Limb (tissue), 2 donors: Measurements from ENCODE around the gene TANGO6.
A peak's percentile ranks its signal among the peaks of the same experiment; 100 is the strongest.
"Not testable (repeated sequence)": the region's sequence is repeated elsewhere in the genome, so short reads cannot be mapped to it uniquely, and the experiment has no call there.

Source experiments
- DNase-seq, 2 donors: peaks; one replicate each; pipeline ENCODE4 v3.0.0-alpha.2; 2016; ENCODE audit errors: extremely low spot score in 2 of 2

The TANGO6 gene

DNA sequence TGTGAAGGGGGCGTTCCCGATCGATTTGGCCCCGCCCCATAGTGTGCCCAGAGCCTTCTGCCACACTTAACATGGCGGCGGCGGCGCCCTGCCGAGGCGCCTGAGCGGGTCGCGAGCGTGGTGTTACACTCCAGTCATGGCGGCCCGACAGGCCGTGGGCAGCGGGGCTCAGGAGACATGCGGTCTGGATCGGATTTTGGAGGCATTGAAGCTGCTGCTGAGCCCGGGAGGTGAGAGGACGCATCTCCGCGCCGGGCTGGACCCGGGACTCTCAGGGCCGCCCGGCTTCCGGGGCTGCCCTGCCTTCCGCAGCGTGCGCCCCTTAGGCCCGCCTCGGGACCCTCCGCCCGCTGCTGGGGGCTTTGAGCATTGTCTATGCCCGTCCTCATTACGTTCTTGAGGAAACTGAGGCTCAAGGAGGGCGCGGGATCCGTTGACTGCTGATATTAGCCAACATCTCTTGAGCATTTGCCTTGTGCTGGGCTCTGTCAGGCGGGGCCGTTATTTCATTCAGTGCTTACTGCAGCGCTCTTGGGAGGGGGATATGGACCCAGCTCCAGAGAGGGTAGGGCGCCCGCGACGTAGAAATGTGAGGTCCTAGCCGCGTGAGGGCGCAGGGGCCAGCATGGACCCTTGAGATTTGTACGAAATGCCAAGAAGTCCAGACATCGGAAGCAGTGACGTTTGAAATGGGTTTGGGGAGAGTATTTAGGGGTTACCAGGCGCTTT, at the start of gene TANGO6:
Gene TANGO6 (plus strand): TSS at position 50 of the 729 bp plus-strand sequence. CDS start 87 bp downstream, at position 137.
- DNase-seq: peak; percentile 85 to 92

DNA sequence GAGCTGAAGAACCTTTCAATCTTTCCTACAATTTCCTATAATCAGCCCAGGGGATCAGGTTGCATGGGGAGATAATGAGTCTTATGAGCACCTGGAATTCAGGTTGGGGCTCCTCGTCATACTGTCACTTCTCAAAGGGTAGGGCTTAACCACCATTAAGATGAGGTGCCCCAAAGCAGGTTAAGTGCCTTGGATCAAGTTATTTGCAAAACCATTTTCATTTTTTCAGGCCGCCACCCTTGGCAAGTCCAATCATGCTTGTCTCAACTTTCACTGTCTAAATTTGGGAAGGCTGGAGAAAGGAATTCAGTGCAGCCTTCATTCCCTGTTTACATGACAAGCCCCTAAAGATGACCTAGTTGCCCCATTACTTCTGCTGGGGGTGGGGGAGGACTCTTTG, 44.9 kb upstream of the TANGO6 start:
- DNase-seq: no peak

DNA sequence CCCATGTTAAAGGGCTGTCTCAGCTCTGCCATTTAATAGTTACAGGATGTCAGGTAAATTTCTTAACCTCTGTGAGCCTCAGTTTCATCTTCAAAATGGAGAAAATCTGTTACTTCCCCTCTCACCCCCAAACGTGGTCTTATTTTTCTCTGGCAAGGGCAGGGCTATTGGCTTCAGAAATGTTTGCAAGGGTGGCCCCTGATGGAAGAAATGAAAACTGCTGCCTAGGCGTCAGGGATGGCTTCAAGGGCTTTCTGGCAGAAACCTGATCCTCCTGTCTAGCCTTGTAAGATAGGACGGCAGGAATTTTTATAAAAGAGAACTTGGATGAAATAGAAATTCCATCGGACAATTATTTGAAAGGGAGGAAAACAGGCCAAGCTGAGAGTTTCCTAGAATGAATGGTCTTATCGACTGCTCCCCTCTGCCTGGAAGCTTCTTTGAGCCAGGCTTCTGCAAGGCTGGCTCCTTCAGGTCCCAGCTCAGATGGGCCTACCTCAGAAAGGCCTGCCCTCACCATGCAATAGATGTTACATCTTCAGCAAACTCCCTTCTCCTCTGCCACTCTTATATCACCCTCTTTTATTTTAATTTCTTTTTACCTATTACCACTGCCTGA, 43.0 kb upstream of the TANGO6 start:
- DNase-seq: peak; percentile 83 to 88

DNA sequence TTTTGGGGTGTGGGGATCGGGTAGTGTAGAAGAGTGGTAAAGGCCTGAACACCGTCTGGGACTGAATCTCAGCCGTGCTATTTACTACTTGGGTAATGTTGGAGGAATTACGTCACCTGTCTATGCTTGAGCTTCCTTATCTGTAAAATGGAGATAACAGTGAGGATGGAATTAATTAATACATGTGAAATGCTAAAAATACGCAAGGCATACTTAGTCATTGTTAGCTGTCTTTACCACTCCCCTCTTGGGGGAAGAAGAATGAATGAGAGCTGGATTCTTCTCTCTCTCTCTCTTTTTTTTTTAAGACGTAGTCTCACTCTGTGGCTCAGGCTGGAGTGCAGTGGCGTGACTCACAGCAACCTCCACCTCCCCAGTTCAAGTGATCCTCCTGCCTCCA, 41.1 kb upstream of the TANGO6 start:
- DNase-seq: no peak

DNA sequence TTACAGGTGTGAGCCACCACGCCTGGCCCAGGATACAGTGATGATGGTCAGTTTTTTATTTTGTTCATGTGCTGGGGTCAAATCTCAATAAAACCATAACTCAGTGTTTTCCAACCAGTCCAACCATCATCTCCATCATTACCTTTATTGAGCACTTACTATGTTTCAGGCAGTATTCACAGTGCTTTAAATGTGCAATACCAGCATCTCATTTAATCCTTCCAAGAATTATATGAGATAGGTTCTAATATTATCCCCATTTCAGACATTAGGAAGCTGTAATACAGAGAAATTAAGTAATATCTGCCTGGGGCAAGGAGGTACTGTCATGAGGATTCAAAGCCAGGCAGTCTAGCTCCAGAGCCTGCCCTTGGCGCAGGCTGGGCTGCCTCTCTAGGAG, 36.9 kb upstream of the TANGO6 start:
- no peak for DNase-seq

DNA sequence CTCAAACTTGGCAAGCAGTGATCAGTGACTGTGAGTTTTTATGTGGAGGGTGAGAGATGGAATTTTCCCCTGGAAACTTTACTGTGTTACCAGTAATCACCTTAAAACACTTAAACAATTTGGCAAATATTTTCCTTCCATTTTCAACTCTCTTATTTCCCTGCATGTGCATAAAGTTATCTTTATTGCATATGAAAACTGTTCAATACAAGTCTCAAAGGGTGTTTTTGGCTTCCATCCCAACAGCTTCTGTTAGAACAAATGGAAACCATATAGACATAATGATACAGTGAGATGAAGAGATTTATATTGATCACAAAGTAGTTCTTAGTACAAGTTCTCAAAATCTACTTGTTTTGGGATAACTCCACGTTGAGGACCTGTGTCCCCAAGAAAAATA, 36.4 kb upstream of the TANGO6 start:
- DNase-seq: no peak

DNA sequence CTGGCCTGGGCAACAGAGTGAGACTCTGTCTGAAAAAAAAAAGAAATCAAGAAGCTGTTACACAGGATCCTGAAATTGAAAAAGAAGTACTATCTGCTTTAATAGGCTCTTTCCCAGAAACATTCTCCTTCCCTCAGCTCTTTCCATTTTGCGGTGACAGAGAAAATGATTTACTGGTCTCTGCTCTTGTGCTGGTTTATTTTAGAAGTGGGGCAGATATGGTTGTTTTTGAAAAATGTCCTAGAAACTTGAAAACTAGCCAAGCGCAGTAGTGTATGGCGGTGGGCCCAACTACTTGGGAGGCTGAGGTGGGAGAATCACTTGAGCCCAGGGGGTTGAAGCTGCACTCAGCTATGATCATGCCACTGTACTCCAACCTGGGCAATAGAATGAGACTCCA, 28.8 kb upstream of the TANGO6 start:
- no peak for DNase-seq

DNA sequence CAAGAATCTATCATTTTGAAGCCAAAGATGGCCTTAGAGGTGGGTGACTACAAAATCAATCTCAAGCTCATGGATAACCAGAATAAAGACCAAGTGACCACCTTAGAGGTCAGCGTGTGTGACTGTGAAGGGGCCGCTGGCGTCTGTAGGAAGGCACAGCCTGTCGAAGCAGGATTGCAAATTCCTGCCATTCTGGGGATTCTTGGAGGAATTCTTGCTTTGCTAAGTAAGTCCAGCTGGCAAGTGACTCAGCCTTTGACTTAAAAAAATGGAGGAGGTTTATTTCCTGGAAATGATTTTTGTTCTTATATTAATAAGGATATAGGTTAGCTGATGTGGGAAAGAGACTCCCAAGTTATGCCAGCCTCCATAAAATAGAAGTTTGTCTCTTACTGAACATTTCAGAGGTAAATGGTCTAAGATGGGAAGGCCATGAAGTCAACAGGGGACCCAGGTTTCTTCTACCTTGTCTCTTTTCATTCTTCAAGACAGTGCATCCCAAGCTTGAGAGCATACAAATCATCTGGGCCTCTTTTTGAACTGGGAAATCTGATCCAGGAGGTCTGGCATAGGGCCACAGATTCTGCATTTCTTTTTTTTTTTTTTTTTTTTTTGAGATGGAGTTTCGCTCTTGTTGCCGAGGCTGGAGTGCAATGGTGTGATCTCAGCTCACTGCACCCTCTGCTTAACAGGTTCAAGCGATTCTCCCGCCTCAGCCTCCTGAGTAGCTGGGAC, 19.8 kb upstream of the TANGO6 start:
- DNase-seq: peak in 1 of 2 donors; percentile 24

DNA sequence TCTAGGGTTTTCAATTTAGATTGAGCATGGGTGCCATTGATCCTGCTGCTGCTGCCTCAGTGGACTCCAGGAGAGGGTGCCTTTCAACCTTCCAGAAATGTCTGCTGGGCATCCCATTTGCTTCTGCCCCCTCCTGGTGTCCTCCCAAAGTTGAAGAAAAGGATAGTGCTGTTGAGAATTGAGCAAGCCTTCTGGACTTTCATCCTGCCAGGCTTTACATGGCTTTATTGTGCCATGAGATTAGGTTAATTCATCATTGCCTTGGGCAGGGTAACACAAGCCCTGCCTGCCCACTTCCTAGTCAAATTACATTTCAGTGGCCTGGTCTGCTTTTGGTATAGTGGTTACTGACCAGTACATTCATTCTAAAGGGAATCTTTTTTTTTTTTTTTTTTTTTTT, 17.9 kb upstream of the TANGO6 start:
- DNase-seq: no peak

DNA sequence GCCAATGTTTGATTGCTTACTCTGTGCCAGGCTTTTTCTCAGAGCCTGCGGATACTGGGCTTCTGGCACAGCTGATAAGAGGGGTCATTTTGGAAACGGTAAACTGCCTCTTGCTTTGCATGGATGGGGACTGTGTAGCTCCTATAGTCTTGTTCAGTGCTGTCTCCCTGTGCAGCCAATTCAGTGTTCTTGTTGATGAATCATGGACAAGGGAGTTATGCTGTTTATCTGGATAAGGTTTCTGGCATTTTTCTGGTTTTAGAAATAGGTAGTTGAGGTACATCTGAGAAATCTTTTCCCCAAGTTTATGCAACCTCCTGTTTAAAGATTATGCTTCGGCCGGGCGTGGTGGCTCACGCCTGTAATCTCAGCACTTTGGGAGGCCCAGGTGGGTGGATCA, 16.7 kb upstream of the TANGO6 start:
- DNase-seq: no peak

DNA sequence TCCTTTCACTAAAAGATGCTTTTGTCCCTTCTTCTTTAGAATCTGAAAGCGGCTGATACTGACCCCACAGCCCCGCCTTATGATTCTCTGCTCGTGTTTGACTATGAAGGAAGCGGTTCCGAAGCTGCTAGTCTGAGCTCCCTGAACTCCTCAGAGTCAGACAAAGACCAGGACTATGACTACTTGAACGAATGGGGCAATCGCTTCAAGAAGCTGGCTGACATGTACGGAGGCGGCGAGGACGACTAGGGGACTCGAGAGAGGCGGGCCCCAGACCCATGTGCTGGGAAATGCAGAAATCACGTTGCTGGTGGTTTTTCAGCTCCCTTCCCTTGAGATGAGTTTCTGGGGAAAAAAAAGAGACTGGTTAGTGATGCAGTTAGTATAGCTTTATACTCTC, 10.1 kb upstream of the TANGO6 start:
- no peak for DNase-seq

DNA sequence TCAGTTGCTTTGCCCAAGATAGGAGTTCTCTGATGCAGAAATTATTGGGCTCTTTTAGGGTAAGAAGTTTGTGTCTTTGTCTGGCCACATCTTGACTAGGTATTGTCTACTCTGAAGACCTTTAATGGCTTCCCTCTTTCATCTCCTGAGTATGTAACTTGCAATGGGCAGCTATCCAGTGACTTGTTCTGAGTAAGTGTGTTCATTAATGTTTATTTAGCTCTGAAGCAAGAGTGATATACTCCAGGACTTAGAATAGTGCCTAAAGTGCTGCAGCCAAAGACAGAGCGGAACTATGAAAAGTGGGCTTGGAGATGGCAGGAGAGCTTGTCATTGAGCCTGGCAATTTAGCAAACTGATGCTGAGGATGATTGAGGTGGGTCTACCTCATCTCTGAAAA, 8.8 kb upstream of the TANGO6 start:
- DNase-seq: no peak

DNA sequence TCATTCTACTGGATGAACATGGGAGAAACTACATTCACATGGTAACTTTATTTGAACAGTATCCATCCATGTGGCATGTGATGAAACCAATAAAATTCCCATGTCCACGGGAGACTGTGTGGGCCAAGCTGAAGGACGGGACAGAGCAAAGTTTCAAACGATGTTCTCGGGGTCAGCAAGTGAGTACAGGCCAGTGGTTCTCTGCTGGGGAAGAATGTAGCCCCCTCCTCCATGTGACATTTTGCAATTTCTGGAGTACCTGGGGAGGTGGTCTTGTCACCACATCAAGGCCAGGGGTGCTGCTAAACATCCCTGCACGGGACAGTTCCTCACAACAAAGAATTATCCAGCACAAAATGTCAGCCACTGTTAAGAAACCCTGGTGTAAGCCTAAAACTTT, 7.4 kb upstream of the TANGO6 start:
- DNase-seq: no peak

DNA sequence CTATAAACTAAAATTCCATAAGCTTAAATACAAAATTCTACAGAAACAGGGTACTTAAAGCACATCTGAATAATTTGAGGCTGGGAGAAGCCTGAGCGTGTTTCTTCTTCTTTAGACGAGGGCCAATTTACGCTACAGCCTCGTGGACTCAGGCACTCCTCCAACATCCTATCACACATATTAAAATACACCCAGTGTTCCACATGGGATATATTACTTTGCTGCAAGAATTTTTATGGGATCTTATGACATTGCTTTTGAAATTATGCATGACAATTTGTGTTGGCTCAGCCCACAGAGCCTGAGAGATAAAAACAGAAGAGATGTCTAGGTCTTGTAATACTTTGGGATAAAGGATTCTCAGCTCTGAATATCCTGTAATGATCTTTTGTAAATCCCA, 3.5 kb upstream of the TANGO6 start:
- DNase-seq: no peak

DNA sequence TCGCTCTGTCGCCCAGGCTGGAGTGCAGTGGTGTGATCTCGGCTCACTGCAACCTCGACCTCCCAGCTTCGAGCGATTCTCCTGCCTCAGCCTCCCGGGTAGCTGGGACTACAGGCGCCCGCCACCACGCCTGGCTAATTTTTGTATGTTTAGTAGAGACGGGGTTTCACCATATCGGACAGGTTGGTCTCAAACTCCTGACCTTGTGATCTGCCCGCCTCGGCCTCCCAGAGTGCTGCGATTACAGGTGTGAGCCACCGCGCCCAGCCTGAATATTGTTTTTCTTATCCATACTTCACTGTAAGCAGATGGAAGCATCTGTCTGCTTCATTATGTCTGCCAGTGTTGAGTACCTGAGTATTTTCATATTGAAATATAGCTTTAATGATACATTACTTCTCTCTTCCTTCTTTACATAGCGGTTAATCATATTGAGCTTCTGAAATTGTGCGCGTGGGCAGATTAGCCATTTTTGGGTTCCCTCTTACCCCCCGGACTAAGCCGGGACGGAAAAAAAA, 308 bp upstream of the TANGO6 start:
- not testable (repeated sequence) for DNase-seq

DNA sequence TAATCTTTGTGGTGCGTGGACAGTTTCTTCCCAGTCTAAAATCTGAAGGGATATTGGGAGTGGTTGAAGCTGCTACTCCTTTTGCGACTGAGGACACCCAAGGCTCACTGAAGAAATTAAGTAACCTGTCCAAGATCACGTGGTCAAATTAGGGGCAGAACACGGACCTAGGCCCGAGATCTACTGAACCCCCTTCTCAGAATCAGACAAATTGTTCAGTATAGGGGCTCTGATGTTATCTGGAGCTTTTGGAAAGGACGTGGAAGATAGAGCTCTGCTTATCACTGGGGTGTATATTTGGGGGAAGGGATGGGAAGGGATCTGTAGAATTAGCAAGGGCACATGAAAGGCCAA, 857 bp downstream of the TANGO6 start:
- DNase-seq: no peak

DNA sequence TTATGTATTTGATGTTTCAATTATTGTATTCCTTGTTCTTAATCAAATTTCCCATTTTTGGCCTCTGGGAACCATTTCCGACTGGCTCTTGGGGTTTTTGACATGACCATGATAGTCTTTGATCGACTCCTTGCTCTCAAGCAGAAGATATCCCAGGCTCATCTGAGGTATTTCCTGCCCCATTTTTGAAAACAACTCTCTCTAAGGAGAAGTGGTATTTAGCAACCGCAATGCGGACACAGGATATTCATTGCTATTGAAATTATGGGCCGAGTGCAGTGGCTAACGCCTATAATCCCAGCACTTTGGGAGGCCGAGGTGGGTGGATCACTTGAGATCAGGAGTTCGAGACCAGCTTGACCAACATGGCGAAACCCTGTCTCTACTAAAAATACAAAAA, 5.5 kb downstream of the TANGO6 start:
- no peak for DNase-seq

DNA sequence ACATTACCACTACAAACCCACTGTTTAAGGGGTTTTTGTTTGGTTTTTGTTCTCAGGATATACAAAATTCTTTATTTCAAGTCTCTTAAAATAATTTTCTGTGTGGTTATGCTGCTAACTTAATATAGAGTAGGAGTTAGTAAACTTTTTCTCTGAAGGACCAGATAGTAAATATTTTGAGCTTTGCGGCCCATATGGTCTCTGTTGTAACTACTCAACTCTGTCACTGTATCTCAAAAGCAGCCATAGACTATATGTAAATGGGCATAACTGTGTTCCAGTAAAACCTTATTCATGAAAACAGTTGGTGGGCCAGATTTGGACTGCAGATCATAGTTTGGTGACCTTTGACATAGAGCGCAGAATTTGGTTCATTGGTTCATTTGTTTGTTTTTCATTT, 7.2 kb downstream of the TANGO6 start:
- DNase-seq: no peak

DNA sequence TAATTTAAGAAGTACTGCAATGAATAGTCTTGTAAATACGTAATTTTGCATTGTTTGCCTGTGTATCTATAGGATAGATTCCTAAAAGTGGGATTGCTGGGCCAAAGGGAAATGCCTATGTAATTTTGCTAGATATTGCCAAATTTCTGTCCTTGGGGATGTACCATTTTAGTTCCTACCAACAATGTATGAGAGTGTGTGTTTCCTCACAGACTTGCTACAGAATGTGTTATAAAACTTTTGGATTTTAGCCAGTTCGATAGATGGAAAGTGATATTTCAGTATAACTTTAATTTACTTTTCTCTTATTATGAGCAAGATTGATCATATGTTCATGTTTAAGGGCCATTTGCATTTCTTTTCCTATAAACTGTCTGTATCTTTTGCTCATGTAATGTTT, 8.3 kb downstream of the TANGO6 start:
- no peak for DNase-seq

DNA sequence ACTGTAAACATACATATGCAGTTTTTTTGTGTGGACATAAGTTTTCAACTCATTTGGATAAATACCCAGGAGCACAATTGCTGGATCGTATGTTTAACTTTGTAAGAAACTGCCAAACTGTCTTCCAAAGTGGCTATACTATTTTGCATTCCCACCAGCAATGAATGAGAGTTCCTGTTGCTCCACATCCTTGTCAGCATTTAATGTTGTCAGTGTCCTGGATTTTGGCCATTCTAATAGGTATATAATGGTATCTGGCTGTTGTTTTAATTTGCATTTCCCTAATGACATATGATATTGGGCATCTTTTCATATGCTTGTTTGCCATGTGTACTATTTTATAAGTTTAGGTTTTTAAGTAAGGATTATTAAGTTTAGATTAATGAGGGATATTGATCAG, 14.1 kb downstream of the TANGO6 start:
- no peak for DNase-seq

DNA sequence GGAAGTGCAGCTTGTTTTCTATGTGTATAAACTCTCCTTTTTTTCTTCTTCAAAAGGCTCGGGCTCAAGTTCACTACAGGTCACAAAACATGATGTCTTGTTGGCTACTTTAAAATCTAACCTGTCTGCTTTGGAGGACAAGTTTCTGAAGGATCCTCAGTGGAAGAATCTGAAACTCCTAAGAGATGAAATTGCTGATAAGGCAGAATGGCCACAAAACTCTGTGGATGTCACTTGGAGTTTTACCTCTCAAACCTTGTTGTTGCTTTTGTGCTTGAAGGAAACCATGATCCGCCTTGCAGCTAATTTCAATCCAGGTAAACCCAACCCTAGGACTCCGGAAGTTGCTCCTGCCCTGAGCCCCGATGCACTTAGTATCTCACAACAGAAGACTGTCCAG, 16.5 kb downstream of the TANGO6 start:
- no peak for DNase-seq
